Suppressor macrophage treated with lipopolysaccharide for 1 hour (primary cell): ENCODE results near the gene PAX5.
A peak's percentile ranks its signal among the peaks of the same experiment; 100 is the strongest.

Experiments used
- DNase-seq, 3 donors: peaks; one replicate each; pipeline ENCODE4 v3.0.0-alpha.2; 2020 to 2022

The PAX5 gene

DNA sequence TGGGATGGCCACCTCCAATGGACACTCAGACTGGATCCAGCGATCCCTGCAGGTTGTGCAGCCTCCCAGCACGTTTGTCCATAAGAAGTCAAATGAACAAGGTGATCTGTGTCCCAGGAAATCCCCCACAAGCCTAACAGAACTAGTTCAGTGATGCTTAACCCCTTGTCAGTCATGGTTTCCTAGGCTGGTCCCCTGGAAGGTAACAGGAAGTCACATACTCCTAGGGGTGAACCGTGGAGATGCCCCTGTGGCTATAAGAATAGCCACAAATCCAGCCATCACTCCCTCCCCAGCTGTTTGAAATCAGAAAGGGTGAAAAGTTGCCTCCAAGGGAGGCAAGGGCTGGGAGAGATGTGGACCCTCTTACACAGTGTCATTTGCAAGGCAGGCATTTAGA lies 22.5 kb downstream of the PAX5 start:
- DNase-seq, result no peak

DNA sequence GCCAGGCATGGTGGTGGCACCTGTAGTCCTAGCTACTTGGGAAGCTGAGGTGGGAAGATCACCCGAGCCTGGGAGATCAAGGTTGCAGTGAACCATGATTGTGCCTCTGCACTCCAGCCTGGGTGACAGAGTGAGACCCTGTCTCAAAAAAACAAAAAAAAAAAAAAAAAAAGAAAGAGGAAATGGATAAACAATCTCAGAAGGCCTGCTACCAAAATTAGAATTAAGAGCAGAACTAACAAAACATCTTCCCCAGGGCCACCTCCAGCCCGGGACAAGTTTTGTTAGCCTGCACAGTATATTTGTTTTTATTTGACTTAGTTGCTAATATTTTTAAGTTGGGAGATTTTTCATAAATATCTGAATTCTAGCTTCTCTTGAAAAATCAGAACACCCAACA lies 23.1 kb downstream of the PAX5 start:
- DNase-seq, result no peak

DNA sequence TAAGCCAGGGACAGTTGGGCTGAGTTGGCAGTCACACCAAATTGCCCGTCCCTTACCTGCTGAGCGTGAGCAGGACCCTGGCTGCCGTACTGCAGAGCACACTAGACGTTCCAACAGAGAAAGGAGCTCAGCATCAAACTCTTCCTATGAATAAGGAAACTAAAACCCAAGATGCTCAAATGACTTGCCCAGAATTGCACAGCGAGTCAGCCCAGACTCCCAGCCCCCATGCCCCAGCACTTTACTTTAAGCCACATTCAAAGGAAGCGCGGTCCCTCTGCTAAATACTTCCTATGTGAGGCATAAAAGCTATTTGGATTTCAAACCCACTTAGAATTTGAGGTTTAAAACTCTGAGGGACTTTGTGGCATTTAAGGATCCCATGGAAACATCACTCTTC lies 23.9 kb downstream of the PAX5 start:
- no peak for DNase-seq

DNA sequence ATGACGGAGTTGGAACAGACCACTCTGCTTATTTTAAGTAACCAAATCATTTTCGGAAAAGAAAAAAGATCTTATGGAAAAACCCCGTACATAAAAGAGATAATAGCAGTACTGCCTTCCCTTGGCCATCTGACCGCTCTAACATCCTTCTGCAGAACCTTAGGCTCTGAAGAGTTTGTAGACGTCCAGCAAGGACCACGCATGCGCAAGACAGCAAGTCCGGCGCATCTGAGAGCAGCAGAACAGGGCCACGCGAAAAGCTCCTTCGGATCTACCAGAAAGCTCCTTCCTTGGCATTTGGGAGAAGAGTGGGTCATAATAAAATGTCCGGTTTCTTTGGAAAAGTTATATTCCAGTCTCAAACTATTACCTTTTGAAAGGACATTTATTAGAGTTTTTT lies 26.8 kb downstream of the PAX5 start:
- DNase-seq, result no peak

DNA sequence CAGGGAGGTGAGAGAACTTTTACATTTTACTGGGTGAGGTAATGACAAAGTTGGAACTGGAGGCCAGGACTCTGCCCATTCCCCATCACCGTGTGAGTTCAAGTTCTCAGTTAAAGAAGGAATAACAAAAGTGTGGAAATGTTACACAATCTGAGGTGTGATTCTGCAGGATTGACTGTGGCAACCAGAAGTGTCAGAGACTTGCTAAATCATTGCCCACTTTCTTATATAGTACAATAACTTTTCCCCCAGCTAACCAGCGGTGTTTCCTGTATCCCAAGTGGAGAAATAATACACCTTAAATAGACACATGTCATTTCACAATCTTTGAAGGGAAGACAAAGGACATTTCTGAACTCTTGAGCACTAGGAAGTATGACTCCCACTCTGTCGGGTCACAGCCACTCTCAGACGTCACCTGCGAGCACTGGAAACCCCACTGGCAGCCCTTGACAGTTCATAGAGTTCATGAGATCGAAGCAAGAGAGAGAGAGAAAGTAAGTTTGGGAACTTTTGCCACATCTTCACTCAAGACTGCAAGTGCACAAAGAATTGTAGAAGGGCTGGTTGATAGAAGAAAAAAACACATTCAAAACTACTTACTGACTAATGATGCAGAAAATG lies 28.4 kb downstream of the PAX5 start:
- peak in 1 of 3 donors; percentile 22 for DNase-seq

DNA sequence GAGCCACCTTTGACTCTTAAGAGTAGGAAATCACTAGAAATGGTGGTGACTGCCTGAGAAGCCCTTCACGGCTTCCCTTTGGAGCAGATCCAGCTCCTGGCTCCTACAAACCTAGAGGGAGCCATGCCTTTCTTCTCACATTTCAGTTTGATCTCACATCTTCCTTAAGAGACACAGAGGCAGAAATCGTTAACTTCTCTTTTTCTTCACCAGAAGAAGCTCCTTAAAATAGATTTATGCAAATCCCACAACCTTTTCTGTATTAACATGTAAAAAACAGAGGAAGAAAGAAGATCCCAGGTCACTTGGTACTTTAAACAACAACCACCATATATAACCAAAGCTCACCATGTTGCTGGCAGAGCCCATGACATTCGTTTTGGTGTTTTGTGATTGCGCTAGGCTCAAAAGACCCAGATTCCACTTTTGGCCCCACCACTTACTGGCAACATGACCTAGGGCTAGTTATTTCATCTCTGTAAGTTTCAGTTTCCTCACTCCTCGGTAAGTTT lies 29.6 kb downstream of the PAX5 start:
- DNase-seq, result no peak

DNA sequence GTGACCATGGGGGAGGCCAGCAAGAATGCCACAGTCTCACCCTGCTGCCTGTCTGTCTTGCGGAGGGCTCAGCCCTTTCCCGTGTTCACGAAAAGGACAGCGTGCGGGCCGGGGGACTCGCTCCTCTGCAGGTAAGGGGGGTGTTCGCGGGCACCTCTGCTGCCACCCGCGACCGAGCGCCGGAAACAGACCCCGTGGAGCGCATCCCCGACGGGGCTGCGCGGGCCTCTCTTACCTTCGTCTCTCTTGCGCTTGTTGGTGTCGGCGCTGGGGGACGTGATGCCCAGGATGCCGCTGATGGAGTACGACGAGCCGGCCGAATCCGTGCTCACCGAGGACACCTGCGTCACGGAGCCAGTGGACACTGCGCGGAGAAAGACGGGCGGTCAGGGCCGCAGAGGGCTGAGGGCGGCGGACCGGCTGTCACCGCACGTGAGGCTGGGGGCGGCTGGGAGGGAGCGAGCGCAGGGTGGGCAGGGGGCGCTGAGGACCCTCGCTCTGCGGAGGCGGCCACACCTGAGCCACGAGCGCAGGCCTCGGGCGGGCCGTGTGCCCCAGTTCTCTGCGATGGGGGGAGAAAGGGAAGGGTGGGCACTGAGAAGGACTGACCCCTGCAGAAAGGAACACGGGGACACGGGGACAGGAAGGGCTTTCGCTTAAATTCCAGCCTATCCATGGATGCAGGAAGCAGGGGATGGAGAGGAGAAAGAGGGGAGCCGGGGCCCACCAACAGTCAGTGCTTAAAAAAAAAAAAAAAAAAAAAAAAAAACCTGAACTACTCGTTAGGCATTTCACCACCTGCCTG lies 31.5 kb downstream of the PAX5 start:
- DNase-seq, result no peak

DNA sequence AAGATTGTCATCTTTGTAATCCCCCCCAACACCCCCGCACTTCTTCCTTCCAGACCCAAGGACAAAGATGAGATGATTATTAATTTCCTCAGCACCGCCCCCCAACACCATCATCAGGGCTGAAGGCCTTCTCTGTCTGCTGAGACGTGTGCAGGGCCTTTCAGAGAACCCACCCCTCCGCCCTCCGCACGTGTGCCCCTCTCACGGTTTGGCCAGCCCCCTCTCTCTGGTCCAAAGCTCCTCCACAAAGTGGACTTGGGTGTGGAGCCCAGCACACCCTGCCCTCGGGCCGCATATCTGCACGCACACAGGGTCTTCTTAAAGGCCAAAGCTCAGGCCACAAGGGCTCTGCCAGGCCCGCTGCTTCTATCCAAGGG lies 32.0 kb downstream of the PAX5 start:
- no peak for DNase-seq

DNA sequence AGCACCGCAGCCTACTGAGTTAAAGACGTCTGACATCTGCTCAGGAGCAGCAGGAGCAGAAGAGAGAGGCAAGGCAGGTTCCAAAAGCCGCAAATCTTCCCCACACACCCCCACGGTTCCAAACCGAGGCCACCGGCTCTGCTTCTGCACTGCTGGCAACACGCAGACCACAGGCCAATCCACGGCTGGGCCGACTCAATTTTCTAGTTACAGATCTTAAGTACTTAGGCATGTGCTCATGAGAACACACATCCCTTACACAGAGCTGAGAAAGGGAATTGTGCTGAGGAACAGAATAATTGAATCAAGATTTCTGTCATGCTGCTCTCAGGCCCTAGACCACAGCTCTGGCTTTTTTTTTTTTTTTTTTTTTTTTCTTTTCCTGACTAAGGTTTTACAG lies 32.6 kb downstream of the PAX5 start:
- no peak for DNase-seq

DNA sequence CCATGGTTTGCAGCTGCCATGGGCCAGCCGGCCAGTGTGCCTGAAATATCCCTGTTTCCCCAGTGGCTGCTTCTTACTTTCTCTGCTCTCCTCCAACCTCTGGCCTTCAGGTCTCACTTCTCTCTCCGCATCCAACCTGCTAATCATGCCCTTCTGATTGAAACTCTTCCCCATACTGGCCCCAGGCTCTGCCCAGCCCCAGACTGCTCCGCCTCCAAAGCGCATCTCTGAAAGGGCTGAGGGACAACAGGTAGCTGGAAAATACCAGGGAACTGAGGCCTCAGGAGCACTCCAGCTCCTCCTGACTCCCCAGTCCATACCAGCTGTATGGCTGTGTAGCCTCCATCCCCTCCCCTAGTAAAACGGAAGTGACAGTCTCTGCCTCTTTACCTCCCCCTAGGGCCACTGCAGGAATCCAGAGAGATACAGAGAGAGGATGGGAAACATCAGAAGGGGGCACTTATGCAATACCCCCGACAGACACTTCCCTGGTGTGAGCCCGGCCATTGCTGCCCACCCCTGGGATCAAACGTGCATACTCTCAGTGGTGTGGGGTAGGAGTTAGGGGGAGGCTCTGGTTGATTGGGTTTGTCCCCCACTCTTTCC lies 34.2 kb downstream of the PAX5 start:
- no peak for DNase-seq

DNA sequence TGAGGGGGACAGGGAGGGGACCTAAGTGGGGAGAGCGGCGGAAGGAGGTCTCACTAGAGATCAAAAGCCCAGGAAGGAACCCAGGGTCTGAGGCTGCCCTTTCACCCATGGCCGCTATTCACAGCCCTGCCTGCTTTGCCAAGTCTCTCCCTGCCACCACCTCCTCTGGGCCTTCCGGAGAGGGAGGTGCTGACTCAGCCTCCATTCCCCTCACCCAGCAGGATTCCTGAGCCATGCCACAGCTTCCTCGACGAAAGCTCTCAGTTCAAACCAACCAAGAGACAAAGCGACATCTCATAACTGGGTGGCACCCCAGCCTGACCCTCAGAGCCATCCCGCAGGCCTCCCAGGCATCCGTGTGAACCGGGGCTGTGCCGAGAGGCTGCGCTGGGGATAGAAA lies 36.7 kb downstream of the PAX5 start:
- DNase-seq, result no peak

DNA sequence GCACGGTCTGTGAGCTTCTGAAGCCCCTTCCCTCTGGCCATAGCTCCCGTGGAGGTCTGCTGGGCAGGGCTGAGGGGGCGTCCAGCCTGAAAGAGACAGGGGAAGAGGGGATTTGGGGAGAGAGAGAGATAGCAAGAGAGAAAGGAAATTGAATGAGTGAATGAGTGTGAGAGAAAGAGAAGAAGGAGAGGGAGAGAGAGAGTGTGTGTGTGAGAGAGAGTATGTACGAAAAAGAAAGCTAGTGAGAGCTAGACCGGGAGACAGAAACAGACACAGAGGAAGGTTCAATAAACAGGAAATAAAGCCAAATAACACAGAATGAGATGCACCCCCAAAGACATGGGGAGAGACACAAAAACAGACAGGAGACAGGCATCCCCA lies 37.4 kb downstream of the PAX5 start:
- DNase-seq, result no peak

DNA sequence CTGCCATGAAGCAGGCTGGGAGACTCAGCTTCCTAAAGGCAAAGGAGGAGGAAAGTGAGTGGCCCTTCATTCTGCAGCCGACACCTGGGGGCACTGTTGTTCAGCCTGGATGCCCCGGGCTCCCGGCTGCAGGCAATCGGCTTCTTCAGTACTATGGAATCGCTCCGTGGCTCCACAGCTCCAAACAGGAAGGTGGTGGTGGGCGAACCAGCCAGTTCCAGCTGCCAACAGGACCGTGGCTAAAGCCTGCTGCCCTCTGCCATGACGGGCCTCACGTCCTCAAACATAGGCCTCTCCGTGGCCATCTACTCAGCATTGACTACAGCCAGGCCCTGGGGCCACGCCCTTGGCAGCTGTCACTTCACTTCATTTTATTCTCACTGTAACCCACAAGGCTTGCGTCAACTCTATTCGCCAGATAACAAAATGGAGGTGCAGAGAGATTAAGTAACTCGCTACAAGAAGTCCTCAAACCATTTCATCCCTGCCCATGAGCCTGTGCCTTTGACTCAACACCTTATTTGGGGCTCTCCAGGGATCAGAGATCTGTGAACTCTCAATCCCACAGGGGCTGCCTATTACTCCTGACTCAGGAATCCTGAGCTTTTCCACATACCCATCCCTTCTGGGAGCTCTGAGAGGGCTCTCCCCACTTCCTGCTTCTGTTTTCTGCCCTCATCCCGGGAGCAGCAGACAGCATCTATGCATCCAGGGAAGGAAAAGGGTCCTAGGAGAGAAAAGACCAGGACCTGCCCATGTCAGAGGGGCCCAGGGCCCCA lies 38.0 kb downstream of the PAX5 start:
- peak; percentile 70 to 81 (median 74) for DNase-seq

DNA sequence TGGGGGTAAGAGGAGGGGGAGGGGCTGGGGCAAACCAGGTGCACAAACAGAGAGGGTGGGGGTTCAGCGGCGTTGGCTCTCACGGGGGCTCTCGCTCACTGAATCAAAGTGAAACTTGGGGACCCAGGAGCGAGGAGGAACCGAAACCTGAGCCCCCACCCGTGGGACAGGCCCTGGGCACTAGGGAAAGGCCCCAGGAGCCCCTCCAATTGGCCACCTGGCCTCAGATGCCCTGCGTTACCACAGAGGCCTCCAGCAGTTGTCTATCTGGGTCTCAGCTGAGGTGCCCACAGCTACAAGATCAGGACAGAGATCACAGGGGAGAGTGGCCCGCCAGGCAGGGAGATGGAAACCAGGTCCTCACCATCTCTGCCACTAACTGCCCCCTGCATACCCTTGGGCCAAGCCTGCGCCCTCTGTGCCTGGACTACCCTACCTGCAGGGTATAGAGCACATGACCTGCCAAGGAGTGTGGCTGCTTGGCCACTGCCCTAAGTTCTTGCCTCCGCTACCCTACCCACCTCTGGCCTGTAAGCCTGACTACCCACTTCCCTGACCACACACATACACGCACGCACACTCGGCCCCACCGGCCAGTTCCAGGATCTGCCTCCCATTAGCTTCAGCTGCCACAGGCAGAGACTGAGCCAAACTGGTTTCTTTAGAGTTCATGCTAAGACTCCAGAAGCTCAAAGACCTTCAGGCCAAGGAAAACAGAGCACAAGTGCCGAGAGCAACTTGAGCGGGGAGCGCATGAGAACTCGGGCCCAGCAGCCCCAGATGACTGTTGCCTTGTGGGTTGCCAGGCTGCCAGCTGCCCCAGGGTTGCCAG lies 39.9 kb downstream of the PAX5 start:
- DNase-seq, result no peak

DNA sequence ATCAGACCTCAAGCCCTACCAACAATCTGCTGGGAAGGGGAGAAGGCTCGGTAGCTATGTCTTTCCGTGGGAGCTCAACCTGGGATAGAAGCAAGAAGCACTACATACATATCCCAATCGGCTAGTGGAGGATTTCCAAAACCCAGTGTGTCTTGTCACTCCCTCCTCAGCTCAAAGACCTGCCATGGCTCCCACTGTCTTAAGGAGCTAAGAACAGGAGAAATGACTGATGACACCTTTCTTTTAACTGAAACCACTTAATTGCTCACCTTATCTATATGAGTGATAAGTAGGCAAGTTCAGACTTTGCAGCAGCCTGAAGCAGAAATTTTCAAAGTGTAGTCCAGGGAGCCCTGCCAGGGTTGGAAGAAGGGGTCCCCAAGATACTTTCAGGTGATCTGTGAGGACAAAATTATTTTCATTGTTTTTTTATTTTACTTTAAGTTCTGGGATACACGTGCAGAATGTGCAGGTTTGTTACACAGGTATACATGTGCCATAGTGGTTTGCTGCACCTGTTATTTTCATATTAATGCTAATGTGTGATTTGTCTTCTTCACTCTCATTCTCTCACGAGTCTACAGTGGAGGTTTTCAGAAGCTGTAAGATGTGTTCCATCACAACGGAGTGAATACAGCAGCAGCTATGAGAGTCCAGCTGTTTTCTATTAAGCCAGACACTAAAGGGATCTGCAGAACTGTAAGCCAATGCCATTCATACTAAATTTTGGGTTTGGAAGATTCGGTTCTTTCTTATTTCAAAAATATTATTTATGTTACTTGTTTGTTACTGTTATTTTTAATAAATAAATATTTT lies 41.4 kb downstream of the PAX5 start:
- no peak for DNase-seq

DNA sequence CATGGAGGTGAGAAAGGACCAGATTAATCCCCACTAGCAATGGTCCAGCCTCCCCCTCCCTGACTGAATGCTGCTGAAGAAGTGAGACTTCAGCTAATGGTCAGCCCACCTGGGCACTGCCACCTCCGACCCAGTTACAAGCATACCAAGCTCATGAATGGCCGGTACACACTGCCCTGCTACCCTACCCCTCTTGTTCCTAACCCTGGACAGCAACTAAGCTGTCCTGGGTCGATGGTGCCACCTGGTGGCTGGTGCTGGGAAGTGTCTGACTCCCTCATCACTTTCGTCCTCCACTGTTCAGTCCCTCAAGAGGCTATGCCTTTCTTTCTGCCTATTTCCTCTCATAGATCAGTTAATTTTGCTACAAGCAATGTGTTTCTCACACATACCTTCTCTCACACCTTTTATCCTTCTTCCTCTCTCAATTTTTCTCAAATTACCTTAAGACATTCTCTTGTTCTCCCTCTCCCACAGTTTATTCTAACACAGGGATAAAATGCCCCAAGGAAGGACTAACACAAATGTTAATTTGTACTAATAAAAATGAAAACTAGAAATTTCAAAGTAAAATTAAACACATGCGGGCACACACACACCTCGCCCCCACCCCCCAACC lies 42.4 kb downstream of the PAX5 start:
- peak in 2 of 3 donors; percentile 39 to 54 for DNase-seq

DNA sequence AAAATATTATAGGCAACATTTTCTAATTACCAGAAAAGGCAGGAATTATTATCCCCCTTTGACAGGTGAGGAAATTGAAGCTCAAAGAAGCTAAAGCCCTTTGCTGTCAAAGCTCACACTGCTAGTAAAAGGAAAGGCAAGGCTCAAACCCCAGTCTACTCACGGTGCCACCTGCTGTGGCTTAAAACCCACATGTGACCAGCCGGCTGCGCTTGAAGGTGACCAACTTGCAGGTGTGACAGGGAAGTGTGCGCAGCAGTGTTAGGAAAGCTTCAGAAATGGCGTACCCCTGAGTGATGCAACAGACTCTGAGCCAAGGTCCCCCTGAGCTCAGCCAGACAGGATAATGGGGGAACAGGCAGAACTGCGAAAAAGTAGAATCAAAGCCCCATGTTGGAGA lies 45.2 kb downstream of the PAX5 start:
- DNase-seq, result no peak

DNA sequence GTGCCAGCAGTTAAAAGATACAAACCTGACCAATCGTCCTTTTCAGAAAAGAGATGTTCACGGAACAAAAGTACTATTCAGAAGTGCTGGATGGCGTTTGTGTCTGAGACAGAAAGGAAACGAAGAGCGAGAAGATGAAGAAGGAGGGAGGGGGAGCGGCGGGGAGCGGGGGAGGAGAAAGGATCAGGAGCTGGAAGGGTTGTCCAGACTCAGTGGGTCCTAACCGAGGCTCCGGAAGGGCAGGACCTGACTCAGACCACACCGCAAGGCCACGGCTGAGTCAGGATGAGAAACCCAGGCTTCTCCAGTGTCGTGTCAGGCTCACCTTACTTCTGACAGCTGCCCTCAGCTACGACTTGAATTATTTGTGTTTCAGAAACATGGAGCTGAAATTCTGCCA lies 46.2 kb downstream of the PAX5 start:
- DNase-seq, result no peak

DNA sequence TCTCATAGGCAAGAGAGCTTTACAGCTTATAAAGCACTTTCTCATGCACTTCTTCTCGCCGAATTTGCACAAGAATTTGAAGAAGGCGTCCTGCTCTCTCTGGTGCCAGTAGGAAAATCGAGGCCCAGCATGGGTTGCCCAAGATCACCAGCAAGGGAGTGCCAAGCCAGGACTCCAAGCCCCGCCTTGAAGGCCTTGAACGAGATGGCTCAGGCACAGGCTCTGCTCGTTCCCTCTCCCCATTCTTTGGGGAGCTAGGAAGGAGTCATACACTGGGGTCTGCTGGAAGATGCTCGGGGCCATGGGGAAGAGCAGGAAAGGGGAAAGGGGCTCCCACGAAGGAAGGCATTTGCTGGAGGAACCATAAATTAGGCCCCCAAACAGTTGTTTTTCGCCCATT lies 46.7 kb downstream of the PAX5 start:
- DNase-seq, result no peak

DNA sequence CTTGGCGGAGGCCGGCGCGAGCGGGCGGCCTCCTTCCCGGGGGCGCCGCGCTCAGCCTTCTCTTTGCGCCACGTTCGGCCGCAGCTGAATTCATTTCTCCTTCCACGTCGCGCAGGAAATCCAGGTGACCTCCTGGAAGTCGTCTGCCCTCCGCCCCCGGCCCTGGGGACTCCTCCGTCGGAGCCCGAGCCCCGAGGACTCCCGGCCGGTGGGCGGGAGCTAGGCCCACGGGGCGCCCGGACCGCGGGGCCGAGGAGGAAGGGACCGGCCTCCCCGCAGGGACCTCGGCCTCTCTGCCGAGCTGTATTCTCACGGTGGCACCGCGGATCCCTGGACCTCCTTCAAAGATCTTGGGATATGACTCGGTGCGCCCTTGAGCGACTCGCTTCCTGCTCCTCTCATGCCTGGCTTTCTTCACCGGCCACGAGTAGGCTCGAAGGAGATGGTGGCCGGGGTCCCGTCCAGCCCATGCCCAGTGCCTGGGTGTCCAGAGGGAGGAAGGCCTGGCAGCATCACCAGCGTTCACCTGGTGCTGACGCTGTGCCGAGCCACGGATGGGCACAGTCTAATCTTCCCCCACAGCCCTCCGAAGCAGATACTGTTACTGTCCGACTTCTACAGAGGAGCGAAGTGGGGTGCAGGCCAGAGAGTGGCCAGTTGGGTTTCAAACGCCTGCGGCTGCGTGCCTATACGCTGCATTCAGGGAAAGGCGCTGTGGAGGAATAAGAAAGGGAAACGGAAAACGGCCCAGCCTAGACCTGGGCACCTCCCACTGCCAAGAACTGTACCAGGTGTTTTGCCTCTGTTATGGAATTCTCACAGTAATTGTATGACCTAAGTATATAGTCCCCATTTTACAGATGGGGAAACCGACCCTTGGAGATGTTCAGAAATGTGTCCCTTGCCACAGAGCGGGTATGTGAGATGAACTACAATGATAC lies 47.3 kb downstream of the PAX5 start:
- no peak for DNase-seq
